Smooth muscle cell (in vitro differentiated cells): ENCODE data around the gene GALC. TPM values are rescaled to one million over a fixed set of nuclear protein-coding genes. Genes with fewer than 3 reads are reported as not detected.

Experiments used
- DNase-seq: peaks from one replicate; lab custom pipeline; 2025; ENCODE audit not compliant: unreplicated experiment; lab: John Stamatoyannopoulos, UW
- H2AFZ ChIP-seq: fragments of 200-600 bp; sonication (generic); 2 replicates; pipeline ENCODE4 v1.6.0; 2016; ENCODE audit warnings: antibody characterized with exemption, low read depth, mild to moderate bottlenecking
- H3F3A ChIP-seq: fragments of 200-600 bp; sonication (generic); 2 replicates; pipeline ENCODE4 v1.6.0; 2017; ENCODE audit warnings: antibody characterized with exemption, low read depth
- H3K27ac ChIP-seq: fragments of 200-600 bp; sonication (generic); 2 replicates; pipeline ENCODE4 v1.5.1; 2016; ENCODE audit warnings: low read depth, mild to moderate bottlenecking
- H3K27me3 ChIP-seq: fragments of 200-600 bp; sonication (generic); 2 replicates; pipeline ENCODE4 v1.6.1; 2016; ENCODE audit warnings: low read depth, mild to moderate bottlenecking
- H3K36me3 ChIP-seq: fragments of 200-600 bp; sonication (generic); 2 replicates; pipeline ENCODE4 v1.5.1; 2016; ENCODE audit warnings: low read depth
- H3K4me1 ChIP-seq: fragments of 200-600 bp; sonication (generic); 2 replicates; pipeline ENCODE4 v1.5.1; 2016; ENCODE audit warnings: low read depth
- H3K4me2 ChIP-seq: fragments of 200-600 bp; sonication (generic); 2 replicates; pipeline ENCODE4 v1.6.0; 2016; ENCODE audit warnings: mild to moderate bottlenecking
- H3K4me3 ChIP-seq: fragments of 200-600 bp; sonication (generic); 2 replicates; pipeline ENCODE4 v1.5.1; 2016; ENCODE audit warnings: mild to moderate bottlenecking
- H3K79me2 ChIP-seq: fragments of 200-600 bp; sonication (generic); 2 replicates; pipeline ENCODE4 v1.6.0; 2016; ENCODE audit warnings: low read depth, mild to moderate bottlenecking
- H3K9ac ChIP-seq: fragments of 200-600 bp; sonication (generic); 2 replicates; pipeline ENCODE4 v1.6.0; 2016; ENCODE audit warnings: low read depth
- H3K9me3 ChIP-seq: fragments of 200-600 bp; sonication (generic); replicated peaks from 2 replicates; pipeline ENCODE4 v1.5.1; 2016; ENCODE audit warnings: low read depth
- H4K20me1 ChIP-seq: fragments of 200-600 bp; sonication (generic); 2 replicates; pipeline ENCODE4 v1.6.0; 2016; ENCODE audit warnings: low read depth
- CTCF ChIP-seq: fragments of 200-600 bp; sonication (generic); IDR thresholded peaks from 2 replicates; pipeline ENCODE4 v1.5.1; 2017; ENCODE audit warnings: borderline replicate concordance, mild to moderate bottlenecking, antibody characterized with exemption; ENCODE audit not compliant: insufficient read depth, poor library complexity, severe bottlenecking
- WGBS: methylation state at CpG from one replicate; pipeline ENCODE4 v1.1.7; 2016; ENCODE audit warnings: low lambda C conversion rate; 5-methylcytosine and 5-hydroxymethylcytosine counted together
- polyA plus RNA-seq: library from polyadenylated mRNA; unstranded; fragments of >200 nt; fragmentation: Nextera tagmentation; extraction: Ambion mirVana; gene quantifications from 2 replicates; pipeline ENCODE4 v1.2.1, GENCODE V29; 2016
- total RNA-seq: library from RNA; depleted of rRNA; stranded (reverse); fragments of >200 nt; gene quantifications from 2 replicates; pipeline ENCODE4 v1.2.3, GENCODE V29; 2014

GALC gene
- total and polyA plus RNA-seq, 2 experiments from 2014 or later, result 18.6 to 31.0 TPM

- no peaks in the 10 kb centered on the region for H3K79me2 ChIP-seq
- WGBS, result 90% methylated on average over 1 of the region's 1 CpG
- H3K36me3 ChIP-seq, result no peaks in the 10 kb centered on the region
These were observed 44.3 kb upstream of the GALC start for GRCh38 chr14:88037325-88037724.

DNA sequence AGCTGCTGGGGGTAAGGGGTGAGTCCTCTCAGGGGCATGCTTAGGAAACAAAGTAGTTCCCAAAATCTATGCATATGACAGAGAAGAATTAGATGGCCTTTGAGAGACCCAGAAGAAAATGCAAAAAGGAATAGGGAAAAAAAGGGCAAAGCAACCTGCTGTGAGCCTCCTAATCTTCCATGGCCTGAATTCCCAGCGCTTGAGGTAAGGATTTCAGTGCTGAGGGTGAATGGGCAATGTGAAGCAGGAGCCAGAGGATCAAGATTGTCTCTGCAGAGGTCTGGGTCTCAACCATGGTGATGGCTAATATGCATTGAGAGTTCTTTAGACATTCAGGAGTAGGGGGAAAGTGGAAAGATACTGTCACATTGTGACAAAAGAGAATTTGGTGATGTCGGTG lies 43.4 kb upstream of the GALC start:
- Histone ChIP-seq H3K9ac (no peak overlapping the region), H3K36me3 (no peaks in the 10 kb centered on the region), H3K9me3 (no peaks in the 10 kb centered on the region), H3K79me2 (no peaks in the 10 kb centered on the region), H3K27ac (no peak overlapping the region), H4K20me1 (no peaks in the 10 kb centered on the region), H3K4me2 (no peak overlapping the region), H3K27me3 (no peaks in the 10 kb centered on the region), H3K4me1 (no peaks in the 10 kb centered on the region), H3F3A (no peaks in the 10 kb centered on the region), H2AFZ (no peak overlapping the region), H3K4me3 (no peak overlapping the region)
- 73% methylated on average over 2 of the region's 2 CpGs for WGBS
- TF ChIP-seq CTCF, result no peak
- DNase-seq, result no peak

More at GRCh38 chr14:88037325-88037724, 44.3 kb upstream of the GALC start:
- TF ChIP-seq CTCF, result no peak
- no peak overlapping the region for H3K9ac ChIP-seq
- no peaks in the 10 kb centered on the region for H3K27me3 ChIP-seq
- H3F3A ChIP-seq, result no peaks in the 10 kb centered on the region
- H2AFZ ChIP-seq, result no peak overlapping the region
- H3K4me2 ChIP-seq, result no peak overlapping the region
- no peak overlapping the region for H3K27ac ChIP-seq
- H3K4me3 ChIP-seq, result no peak overlapping the region
- no peaks in the 10 kb centered on the region for H3K9me3 ChIP-seq
- no peaks in the 10 kb centered on the region for H4K20me1 ChIP-seq
- no peaks in the 10 kb centered on the region for H3K4me1 ChIP-seq
- DNase-seq, result no peak

DNA sequence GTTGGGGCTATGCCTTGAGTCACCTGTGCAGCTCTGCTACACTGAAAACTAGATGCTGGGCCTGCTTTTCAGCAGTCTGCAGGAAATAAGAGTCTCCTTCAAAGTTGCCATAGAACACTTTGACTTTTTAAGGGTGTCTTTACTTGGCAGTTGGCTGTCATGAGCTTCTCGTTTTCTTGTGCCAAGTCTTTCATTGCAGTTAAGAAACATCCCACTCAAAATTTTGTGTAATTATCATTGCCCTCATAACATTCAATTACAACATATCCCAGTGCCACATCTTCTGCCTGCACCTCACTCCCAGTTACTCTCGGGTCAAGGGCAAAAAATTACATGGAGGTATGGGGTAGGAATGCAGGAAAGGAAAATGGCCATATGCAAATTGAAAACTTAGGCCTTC lies 41.1 kb upstream of the GALC start:
- Histone ChIP-seq H3K36me3 (no peaks in the 10 kb centered on the region), H2AFZ (no peak overlapping the region), H3K4me2 (no peak overlapping the region), H3K9ac (no peak overlapping the region), H3K79me2 (no peaks in the 10 kb centered on the region), H3K9me3 (no peaks in the 10 kb centered on the region), H3K27ac (no peak overlapping the region), H3K27me3 (no peaks in the 10 kb centered on the region), H3K4me1 (no peaks in the 10 kb centered on the region), H4K20me1 (no peaks in the 10 kb centered on the region), H3K4me3 (no peak overlapping the region), H3F3A (no peaks in the 10 kb centered on the region)
- 92% methylated on average over 2 of the region's 2 CpGs for WGBS
- TF ChIP-seq CTCF, result no peak
- no peak for DNase-seq

GRCh38 chr14:88032373-88032772 lies 39.4 kb upstream of the GALC start:
- Histone ChIP-seq H3F3A (no peaks in the 10 kb centered on the region), H3K79me2 (no peaks in the 10 kb centered on the region), H3K4me2 (no peak overlapping the region), H3K27me3 (no peaks in the 10 kb centered on the region), H3K4me3 (no peak overlapping the region), H3K36me3 (no peaks in the 10 kb centered on the region), H4K20me1 (no peaks in the 10 kb centered on the region), H3K9ac (no peak overlapping the region), H3K4me1 (no peaks in the 10 kb centered on the region), H2AFZ (no peak overlapping the region), H3K27ac (no peak overlapping the region), H3K9me3 (no peaks in the 10 kb centered on the region)
- DNase-seq, result no peak
- WGBS, result 100% methylated on average over 1 of the region's 1 CpG
- no peak for TF ChIP-seq CTCF
